Measurements from ENCODE around the gene PHC3. TPM values are rescaled to one million over a fixed set of nuclear protein-coding genes. Genes with fewer than 3 reads are reported as not detected.
"Not testable (repeated sequence)": the region's sequence is repeated elsewhere in the genome, so short reads cannot be mapped to it uniquely, and the experiment has no call there.

PHC3 gene
- total RNA-seq, 4 donors from 2014 or later = 73.1 to 128 (median 93.7) TPM

DNA sequence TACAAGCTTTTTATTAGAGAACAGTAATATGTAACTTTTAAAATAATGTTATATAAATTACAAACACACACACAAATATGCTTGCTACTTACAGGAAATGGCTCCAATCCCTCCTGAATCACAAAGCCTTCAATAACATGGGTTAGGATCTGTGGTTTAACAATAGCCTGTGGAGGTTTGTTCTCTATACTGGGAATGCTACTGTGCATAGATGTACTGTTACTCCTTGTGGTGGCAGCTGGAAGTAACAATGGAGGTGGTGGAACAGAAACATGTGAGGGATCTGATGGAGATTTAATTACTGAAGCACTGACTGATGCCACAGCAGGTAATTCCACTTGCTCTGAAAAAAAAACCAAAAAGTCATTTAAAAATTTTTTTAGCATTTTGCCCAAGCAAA is 64.4 kb downstream of the PHC3 start:
- Histone ChIP-seq H3K27ac (no peak overlapping the region), H3K36me3 (peaks cover 27 to 42% of the 10 kb centered on the region in 2 donors), H3K4me1 (no peaks in the 10 kb centered on the region), H3K27me3 (no peaks in the 10 kb centered on the region), H3K4me3 (replicated peaks in 1 of 3) (no peak overlapping the region), H3K9me3 (no peaks in the 10 kb centered on the region)
- intact Hi-C loops (cut with DNase I) = no loop called here
- TF ChIP-seq POLR2A (IDR thresholded peaks at IDR 0.05) = no peak
- TF ChIP-seq, protein P1, sequence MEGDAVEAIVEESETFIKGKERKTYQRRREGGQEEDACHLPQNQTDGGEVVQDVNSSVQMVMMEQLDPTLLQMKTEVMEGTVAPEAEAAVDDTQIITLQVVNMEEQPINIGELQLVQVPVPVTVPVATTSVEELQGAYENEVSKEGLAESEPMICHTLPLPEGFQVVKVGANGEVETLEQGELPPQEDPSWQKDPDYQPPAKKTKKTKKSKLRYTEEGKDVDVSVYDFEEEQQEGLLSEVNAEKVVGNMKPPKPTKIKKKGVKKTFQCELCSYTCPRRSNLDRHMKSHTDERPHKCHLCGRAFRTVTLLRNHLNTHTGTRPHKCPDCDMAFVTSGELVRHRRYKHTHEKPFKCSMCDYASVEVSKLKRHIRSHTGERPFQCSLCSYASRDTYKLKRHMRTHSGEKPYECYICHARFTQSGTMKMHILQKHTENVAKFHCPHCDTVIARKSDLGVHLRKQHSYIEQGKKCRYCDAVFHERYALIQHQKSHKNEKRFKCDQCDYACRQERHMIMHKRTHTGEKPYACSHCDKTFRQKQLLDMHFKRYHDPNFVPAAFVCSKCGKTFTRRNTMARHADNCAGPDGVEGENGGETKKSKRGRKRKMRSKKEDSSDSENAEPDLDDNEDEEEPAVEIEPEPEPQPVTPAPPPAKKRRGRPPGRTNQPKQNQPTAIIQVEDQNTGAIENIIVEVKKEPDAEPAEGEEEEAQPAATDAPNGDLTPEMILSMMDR (IDR thresholded peaks at IDR 0.05) = no peak
- DNase-seq = no peak

DNA sequence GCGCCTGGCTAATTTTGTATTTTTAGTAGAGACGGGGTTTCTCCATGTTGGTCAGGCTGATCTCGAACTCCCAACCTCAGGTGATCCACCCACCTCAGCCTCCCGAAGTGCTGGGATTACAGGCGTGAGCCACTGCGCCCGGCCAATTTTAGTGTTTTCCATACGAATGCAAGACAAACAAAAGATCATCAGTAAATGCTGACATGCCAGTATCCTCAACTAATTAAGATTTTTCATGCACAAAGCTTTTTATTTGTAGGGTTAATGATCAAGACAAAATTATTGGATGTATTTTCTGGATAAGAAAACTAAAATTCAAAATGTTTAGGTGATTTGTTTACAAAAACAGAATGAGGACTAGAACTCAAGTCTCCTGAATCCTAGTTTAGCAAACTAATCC is 67.4 kb downstream of the PHC3 start:
- H3K4me1 ChIP-seq; H3K4me3 ChIP-seq (replicated peaks in 1 of 3); H3K27me3 ChIP-seq; H3K9me3 ChIP-seq; H3K27ac ChIP-seq; intact Hi-C loops (cut with DNase I); DNase-seq: not testable (repeated sequence)
- peaks cover 13 to 35% of the 10 kb centered on the region in 2 donors for H3K36me3 ChIP-seq
- 91% methylated on average over 8 of the region's 8 CpGs for WGBS, 2 donors

DNA sequence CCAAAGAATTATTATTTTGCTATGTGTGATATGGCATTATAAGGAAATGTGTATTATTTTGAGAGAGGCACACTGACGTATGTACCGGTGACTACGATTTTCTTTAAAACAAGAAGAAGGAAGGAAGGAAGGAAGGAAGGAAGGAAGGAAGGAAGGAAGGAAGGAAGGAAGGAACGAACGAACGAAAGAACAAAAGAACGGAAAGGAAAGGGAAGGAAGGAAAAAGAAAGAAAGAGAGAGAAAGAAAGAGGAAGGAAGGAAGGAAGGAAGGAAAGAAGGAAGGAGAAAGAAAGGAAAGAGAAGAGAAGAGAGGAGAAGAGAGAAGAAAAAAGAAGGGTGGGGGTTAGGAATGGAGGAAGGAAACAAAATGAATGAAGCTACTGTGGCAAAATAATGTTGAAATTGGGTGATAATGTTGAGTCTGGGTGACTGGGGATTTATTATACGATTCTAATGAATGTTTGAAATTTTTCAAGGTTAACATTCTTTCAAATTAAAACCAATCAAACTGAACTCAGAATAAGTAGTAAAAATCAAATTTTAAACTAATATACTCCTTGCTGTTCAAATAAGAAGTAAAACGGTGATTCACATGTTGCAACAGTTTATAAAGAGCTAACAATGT is 70.3 kb downstream of the PHC3 start:
- TF ChIP-seq POLR2A (IDR thresholded peaks at IDR 0.05) = no peak
- Histone ChIP-seq H3K4me1 (no peaks in the 10 kb centered on the region), H3K4me3 (replicated peaks in 1 of 3) (no peak overlapping the region), H3K9me3 (no peaks in the 10 kb centered on the region), H3K27ac (no peak overlapping the region), H3K27me3 (no peaks in the 10 kb centered on the region), H3K36me3 (peaks cover 3 to 22% of the 10 kb centered on the region in 2 donors)
- 89 to 90% methylated on average over 9 of the region's 9 CpGs for WGBS, 2 donors
- intact Hi-C loops (cut with DNase I) = no loop called here
- DNase-seq = no peak

DNA sequence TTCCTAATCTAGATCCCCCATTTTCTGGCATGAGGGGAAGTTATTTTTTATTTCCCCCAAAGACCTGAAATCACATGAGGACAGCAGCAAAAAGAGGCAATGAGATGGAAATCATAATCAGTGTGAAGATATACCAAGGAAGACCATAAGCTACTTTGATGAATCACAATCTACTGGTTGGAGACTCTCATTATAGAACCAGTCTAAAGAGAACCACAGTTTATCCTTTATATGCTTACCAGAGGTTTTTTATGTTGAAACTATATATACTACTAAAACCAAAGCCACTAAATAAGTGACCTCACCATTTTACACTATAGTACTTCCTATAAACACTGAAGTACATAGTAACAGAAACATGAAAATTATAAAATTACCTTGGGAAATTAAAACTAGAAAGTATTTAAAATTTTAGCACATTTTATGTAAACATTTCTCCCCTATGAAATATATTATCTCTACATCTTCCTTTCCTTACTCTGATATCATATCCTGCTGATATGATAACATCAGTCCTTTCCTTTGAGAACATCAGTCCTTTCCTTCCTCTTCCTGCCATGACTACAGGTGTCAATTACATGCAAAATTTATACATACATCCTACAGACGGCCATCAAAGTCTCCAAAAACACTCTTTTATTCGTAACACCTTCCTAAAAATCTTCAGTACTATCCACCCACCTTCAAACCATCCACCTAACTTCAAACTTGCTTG is 71.8 kb downstream of the PHC3 start:
- Histone ChIP-seq H3K36me3 (peaks cover 0 to 18% of the 10 kb centered on the region in 2 donors), H3K4me3 (replicated peaks in 1 of 3) (no peak overlapping the region), H3K4me1 (no peaks in the 10 kb centered on the region), H3K27ac (no peak overlapping the region), H3K27me3 (no peaks in the 10 kb centered on the region), H3K9me3 (no peaks in the 10 kb centered on the region)
- no peak for DNase-seq
- TF ChIP-seq, protein P1 (IDR thresholded peaks at IDR 0.05) = no peak
- 90 to 95% methylated on average over 2 of the region's 2 CpGs for WGBS, 2 donors
- intact Hi-C loops (cut with DNase I) = no loop called here

DNA sequence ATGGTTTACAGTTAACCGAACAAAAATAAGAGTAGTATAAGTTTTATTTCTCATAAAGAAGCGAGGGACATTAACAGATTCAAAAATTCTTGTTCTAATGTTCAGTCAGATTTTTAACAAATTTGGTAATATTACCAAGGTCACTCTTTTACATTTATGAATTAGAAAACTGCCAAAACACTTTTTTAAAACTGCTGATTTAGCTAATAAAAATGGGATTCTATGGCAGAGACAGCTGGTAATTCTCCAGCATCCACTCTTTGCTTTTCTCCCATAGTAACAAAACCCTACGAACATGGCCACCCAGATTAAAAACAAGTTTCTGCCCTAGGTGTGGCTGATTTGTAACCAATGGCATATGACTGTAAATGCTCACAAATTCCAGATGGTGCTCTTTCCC is 72.6 kb downstream of the PHC3 start:
- no peak for DNase-seq
- intact Hi-C loops (cut with DNase I) = no loop called here
- TF ChIP-seq, protein P1 (IDR thresholded peaks at IDR 0.05) = no peak
- TF ChIP-seq POLR2A (IDR thresholded peaks at IDR 0.05) = no peak
- no peak overlapping the region for H3K27ac ChIP-seq
- no peaks in the 10 kb centered on the region for H3K4me1 ChIP-seq
- 89 to 92% methylated on average over 3 of the region's 3 CpGs for WGBS, 2 donors
- H3K36me3 ChIP-seq = peaks cover 0 to 18% of the 10 kb centered on the region in 2 donors
- no peak overlapping the region for H3K4me3 ChIP-seq (replicated peaks in 1 of 3)
- H3K27me3 ChIP-seq = no peaks in the 10 kb centered on the region
- H3K9me3 ChIP-seq = no peaks in the 10 kb centered on the region

DNA sequence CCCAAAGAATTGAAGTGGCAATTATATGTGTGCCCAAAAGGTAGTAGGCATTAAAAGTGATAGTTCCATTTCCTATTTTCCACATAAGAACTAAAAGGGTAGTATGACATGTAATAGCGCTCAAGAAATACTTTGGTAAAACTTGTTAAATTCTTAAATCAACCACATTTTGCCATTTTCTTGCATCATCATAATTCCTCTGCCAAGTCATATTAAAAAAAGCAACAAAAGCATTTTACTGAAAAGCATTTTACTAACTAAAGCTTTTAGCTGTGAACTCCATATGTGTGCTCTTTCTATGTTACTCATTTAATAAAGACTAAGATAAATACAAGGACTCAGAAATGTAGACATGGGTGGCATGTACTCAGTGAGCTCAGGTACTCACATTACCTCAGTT is 73.6 kb downstream of the PHC3 start:
- no peaks in the 10 kb centered on the region for H3K27me3 ChIP-seq
- no peak overlapping the region for H3K27ac ChIP-seq
- WGBS, 2 donors = 95 to 97% methylated on average over 1 of the region's 1 CpG
- TF ChIP-seq, protein P1 (IDR thresholded peaks at IDR 0.05) = no peak
- no peak for TF ChIP-seq POLR2A (IDR thresholded peaks at IDR 0.05)
- intact Hi-C loops (cut with DNase I) = no loop called here
- no peaks in the 10 kb centered on the region for H3K4me1 ChIP-seq
- peaks cover 0 to 15% of the 10 kb centered on the region in 2 donors for H3K36me3 ChIP-seq
- H3K4me3 ChIP-seq (replicated peaks in 1 of 3) = no peak overlapping the region
- DNase-seq = no peak
- no peaks in the 10 kb centered on the region for H3K9me3 ChIP-seq
